NCI-H510A (cell line): ENCODE results near the gene COL4A2.

ENCODE experiments used
- DNase-seq: peaks from one replicate; lab custom pipeline; 2025; lab: John Stamatoyannopoulos, UW

Gene COL4A2

DNA sequence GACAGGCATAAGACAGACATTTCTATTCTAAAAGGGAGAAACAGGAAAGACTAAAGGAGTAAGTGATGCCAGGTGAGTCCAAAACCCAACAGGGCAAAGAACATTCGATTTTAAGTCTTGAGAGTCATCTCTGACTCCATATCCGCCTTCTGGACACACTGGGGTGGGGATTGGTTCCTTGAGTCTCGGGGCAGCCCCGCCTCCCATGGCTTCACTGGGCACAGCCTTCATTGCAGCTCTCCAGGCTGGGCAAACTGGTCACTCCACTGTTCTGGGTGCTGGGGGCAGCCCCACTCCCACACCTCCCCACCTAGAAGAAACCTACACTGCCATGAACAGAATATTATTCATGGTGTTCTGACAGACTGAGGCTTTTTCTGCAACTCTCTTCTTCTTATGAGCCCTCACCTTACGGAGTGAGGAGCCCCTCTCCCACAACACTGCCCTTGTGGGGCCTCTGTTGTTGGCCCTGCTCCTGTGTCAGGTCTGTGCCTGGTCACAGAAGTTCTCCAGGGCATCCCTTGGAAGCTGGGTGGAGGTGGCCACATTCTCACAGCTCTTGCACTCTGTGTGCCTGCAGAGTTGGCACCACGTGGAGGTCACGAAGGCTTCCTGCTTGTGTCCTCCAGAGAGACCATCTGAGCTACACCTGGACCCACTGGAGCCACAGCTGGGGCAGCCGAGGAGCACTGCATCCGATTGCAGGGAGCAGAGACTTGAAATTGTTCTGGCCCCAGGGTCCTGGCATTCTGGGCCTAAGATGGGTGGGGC lies 95.4 kb downstream of the COL4A2 start:
- no peak for DNase-seq

DNA sequence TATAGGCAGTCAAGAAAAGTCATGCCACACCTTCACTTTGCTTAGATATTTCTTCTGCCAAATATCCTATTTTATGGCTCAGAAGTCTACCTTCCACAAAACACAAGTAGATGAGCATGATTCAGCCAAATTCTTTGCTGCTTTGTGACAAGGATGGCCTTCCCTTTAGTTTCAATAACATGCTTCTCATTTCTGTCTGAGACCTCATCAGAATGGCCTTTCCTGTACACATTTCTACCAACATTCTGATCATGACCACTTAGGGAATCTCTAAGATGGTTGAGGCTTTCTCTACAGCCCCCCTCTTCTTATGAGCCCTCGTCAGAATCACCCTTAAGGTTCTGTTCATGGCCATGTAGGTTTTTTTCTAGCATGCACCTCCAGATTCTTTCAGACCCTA lies 96.2 kb downstream of the COL4A2 start:
- DNase-seq = no peak

DNA sequence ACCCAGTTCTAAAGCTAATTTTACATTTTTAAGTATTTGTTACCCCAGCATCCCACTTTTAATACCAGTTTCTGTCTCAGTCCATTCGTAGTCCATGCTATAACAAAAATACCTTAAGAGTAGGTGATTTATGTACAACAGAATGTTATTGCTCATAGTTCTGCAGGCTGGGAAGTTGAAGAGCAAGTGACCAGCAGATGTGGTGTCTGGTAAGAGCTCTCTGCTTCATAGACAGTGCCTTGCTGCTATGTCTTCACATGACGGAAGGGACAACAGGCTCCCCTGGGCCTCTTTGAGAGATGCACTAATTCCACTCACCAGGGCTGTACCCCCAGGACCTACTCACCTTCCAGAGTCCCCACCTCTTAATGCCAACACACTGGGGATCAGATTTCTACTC lies 96.6 kb downstream of the COL4A2 start:
- DNase-seq = no peak

DNA sequence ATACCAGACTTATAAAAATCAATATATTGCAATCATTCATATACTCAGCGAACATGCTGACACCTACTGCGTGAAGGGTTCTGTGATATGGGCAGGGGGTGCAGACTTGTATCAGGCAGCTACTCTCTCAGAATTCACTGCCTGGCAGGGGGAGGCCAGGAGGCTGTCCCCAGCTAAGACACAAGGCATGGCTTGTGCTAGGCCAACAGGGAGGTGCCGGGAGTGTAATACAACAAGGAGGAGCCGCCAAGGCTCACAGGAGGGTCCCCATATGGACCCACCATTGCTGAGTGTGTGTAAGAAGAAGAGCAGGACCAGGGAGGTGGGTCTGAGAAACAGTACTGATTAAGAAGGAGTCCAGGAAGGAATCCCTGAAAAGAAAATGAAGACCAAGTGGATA lies 97.2 kb downstream of the COL4A2 start:
- no peak for DNase-seq

DNA sequence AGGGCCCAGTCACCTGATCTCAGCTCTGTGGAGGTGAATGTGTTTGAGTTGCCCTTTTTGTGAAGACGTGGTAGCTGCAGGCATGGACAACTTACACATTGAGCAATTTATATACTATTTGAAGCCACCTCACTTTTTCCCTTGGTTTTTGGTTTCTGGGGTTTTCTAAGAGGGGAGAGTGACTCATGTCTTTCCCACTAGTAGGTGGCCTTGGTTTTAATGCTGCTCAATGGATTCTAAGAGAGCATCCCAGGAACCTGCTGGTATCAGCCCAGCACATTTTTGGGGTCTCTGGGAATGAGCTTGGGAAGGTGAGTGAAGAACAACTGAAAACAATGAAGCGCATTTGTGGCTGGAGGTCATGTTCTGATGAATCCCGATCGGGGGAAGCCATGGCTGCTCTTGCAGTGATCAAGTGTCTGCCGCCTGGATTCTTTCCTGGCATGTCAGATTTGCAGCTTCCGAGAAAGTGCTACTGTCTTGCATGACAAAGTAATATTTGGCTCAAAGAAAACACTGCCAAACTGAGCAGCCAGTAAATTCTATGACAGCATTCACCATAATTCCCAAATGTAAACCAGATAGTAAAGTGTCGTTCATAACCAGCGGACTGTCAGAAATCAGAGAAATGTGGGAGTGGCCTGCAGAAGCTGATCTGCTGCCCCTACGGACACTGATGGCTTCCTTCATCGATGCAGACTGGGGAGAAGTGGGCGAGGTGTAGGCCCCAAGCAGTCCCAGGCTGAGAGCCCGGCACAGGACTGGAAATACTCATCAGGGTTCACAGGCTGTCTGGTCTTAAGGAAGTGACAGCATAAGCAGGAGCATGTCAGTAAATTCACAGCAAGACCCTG lies 98.7 kb downstream of the COL4A2 start:
- DNase-seq = no peak

DNA sequence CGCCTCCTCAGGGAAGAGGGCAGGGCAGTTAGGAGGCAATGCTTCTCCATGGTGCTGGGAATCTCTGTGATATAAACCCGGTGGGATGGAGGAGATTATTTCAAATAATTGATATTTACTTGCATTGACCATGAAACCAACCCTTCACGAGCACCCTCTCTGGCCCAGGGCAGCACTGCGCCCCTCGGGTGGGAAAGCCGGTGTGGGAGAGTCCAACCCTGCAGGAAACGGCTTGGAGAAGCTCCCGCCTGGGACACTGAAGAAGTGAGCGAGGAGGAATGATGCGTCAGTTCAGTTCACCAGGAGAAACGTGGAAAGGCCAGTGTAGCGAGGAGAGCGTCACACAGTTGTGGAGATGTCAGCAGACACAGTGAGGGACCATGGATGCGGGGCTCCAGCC lies 99.9 kb downstream of the COL4A2 start:
- no peak for DNase-seq

DNA sequence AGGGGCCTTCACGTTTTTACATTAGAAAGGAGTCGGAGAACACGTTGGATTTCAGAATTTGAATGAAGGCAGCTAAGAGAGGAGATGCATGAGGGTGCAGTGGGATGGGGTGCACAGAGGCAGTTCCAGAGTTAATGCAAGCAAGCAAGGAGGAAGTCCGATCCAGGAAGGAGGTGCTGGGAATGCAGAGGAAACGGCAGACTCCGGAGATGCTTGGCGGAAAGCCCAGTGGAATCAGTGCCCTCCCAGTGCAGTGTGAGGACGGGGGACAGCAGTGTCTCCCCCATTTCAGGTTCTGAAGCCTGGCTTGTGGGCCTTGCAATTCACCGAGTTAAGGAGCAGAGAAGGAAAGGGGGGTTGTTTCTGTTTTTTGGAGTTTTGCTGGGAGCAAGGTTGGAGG lies 100.4 kb downstream of the COL4A2 start:
- no peak for DNase-seq

DNA sequence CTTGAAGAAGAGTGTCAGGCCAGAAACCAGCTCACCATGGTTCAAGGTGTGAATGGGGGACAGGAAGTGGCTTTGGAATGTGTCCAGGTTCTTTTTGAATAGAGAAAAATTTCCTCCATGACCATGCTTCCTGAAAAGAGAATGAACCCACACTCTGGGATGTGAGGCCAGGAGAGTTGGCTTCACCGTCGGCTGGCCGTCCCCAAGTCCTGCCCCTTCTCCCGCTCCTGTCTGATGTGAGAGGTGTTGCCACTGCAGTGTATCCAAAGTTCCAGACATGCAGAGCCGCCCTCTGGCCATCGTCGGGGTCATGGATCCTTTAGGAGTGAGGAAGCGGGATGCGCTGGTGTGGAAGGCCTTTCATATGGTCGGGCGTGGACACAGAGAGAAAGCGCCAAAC lies 101.2 kb downstream of the COL4A2 start:
- DNase-seq = no peak

DNA sequence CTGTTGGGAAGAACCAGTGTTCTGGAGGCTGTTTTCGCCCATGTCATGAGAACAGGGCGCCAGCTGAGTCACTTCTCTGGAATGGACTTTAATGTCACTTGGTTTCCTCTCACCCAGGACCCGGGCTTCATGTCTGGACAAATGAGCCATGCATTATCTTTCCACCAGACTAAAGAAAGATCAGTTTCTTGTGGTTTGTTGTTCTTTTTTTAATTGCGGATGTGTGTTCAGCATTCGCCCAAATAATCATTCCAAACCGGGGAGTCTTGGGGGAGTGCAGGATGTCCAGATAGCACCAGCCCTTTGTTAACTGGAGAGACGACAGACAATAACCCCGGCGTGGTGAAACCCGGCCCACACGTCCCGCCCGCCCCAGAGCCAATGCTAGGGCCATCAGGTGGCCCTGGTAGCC lies 102.5 kb downstream of the COL4A2 start:
- no peak for DNase-seq

DNA sequence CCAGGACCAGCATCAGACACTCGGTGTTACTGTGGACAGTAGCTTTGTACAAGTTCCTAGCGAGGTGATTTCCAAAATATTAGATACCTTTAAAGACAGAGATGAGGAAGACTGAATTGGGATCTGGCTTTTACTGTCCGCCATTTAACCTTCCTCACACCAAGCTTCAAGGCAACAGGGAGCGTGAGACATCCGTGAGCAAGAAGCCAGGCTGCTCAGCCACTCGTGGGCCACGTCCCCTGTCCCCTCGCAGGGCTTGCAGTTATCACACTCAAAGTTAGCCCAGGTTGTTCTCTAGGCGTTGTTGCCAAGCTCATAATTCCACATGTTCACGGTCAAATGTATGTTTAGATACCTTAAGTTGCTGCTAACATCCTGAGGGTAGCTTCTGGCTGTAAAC lies 102.9 kb downstream of the COL4A2 start:
- no peak for DNase-seq

DNA sequence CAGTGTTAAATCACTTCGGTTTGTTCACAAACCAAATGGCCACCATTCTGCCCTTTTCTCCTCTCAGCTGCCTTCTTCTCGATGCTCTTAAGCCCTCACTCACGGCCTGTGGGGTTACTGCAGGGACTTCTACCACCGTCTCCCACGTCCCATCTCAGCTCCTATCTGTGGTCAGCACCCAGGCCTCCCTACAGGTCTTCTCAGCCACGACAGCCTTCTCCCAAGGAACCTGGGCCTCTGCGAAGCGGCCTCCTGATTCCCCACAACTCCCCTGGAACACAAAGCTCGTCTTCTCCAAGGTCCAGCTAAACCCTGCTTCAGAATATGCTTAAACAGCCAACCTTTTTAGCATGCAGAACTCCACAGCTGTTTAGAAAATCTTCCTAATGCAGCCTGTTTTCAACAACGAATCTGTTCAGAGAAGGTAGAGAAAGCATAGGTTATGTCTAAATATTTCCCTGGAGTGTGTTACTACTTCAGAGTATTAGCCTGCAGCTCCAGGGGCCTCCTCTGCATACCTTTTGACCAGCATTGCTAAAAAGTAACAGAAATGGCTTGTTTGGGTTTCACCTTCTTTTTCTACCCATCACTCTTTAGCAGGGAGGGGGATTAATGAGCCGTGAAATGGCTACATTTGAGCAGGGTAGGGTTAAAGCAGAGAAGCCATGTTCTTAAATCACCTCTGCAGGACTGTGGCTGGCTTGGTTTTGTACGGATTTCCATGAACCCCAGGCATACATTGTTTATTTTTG lies 104.0 kb downstream of the COL4A2 start:
- no peak for DNase-seq

DNA sequence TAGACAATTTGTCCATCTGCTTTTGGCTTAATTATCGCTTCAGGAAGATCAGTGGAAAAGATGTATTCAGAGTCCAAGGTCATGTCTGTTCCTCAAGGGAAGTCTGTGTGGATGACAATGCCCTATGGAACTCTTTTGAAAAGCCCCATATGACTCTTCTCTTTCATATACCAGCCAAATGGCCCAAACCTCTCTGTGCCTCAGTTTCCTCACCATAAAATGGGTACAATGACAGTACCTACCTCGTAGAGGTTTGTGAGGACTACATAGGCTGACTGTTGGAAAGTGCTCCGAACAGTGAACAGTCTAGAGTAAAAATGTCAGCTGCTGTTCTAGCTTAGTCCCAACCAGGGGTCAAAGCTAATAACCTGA lies 104.6 kb downstream of the COL4A2 start:
- DNase-seq = no peak

DNA sequence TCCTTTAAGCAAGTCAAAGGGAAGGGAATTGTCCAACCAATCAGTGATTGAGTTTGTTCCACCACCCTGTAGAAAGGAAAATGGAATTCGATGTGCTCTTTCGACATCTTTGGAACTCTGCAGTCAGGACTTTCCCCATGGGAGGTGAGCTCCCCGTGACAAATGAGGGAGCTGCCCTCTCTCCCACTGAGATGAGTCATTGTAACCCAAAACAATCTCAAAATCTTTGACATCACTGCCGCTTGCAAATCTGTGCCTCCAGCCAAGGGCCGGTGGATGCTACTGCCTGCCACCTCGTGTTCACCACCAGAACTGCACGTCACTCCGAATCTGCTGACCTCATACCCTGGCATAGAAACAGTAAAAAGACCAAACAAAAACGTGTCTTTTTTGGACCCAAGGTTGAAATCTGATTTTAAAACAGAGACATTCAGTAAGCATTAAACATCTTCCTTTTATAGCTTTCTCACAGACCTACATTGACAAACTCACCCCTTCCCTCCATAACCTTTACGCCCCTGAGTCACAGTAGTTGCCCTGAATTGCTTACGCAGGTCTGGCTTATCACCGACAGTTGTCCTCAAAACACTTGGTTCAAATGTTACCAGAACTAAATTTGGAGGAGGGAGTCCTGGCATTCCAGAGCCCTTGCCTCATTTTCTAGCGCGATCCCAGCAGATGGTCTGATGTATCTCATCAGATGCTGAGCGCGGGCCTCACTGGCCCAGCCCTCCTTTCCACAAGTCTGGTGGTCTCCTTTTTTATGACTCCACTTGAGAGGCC lies 105.2 kb downstream of the COL4A2 start:
- DNase-seq = no peak

DNA sequence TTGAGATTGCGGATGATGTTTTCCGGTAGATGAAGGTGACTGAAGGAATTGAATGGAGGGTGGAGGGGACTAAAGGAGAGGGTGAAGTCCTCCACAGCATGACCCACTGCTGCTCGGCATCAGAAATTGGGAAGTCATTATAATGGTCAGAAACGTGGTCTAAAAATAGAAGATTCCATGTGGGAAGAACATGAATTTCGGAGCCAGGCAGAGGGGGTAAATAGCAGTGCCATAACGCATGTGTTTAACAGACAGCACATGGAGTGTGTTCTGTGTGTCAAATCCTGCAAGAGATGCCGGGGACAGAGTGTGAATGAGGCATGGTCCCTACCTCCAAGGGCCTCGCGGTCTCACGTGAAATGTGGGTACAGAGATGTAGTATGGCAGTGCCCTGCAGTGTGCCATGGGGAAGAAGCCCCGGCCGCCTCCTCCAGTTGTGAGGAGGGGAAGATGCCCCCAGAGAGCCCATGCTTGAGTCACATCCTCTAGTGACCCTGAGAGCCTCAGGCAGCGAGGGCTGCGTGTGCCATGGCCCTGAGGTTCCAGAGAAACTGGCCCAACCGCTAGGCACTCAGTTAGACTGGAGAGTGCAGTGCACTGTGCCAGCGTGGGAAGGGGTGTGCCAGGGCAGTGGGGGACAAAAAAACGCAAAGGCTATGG lies 106.1 kb downstream of the COL4A2 start:
- DNase-seq = no peak

DNA sequence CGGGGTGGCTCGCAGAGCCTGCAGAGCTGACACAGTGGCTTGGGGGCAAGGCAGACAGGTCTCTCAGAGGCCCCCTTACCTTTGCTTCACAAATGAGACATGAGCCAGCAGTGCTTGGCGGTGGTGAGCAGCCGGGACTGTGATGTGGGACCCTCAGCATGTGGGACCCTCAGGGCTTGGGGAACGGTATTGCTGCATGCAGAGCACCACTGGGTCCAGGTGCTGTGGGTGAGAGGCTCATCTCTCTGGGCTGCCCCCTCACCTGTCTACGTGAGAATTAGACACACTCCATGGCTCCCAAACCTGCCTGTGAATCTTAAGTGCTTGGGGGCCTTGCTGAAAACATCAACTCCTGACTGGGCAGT lies 106.6 kb downstream of the COL4A2 start:
- no peak for DNase-seq

DNA sequence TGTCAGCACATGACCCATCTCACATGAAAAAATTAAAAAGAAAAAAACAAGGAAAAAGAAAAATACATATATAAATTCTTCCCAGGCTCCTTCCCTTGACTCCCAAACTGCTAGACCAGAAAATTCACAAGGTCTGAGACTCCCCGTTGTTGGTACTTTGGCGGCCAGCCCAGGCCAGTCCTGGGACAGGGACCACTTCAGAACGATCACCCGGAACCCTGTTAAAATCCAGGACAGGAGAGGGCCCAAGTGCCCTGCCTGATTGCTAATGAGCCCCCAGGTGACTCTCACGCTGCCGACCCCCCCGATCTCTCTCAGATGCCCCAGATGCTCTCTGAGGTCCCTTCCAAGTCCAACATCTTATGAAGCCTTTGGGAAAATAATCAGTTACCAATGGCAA lies 107.2 kb downstream of the COL4A2 start:
- no peak for DNase-seq

DNA sequence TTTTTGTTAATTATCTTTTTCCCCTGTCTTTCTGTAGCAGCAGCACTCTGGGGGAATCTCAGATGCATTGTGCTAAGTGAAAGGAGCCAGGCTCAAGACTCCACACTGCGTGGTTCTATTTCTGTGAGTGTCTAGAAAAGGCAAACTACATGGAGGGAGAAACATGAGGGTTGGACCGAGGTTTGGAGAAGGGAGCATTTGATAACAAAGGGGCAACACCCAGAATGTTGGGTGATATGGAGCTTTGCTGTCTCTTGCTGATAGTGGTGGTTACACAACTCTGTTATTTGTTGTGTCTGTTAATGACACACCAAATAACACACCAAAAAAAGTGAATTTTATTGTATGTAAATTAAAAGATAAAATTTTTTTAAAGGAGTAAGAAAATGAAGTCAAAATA lies 107.8 kb downstream of the COL4A2 start:
- no peak for DNase-seq

DNA sequence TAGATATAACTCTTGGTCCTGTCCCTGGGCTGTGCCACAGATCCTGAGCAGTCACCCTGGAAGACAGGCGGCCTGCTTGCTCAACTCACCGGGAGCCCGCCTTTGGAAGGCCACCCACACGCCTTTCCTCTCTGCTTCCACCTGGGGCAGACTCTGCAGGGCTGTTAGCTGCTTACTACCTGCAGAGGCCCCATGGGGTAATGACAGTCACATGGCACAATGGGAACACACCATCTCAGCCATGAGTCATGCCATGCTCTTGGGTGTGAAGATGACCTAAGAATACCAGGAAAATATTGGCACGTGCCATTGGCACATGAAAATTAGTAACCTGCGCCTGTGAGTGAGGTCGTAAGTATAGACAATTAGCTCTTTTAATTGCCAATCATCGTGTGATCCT lies 108.6 kb downstream of the COL4A2 start:
- no peak for DNase-seq

DNA sequence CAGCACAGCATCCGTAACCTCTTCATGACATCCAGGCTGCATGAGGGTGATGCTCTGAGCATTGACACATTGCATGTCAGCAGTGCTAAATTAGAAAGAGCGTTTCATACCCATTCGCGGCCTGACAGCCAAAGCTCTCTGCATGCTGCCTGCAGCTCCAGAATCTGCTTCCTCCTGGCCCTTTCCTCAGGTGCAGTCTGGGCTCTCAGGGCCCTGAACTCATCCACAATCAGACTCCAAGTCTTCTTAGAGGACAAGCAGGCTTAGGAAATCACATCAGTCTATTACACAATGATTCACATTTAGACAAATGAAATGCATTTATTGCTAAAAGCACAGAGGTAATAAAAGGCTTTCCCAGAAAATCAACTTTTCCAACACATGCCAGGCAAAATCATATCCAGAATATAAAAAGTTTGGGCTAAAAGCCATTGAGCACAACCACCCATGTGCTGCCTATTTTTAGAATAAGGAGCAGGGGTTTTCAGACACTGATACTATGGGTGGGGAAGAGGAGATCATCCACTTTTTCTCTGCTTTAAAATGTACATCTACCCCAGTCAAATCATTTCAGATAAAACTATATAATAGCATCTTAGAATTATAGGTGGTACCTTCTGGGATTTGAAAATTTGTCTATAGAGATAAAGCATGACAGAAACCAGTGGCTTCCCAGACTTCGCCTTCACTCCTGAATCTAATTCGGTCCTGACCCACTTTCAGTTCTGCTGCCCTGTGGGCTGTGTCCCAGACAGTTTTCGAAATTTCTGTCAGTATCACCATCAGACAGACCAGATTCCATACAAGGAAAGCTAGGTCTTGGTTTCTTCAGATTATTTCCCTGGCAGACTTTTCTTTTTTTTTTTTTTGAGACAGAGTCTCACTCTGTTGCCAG lies 109.3 kb downstream of the COL4A2 start:
- no peak for DNase-seq

DNA sequence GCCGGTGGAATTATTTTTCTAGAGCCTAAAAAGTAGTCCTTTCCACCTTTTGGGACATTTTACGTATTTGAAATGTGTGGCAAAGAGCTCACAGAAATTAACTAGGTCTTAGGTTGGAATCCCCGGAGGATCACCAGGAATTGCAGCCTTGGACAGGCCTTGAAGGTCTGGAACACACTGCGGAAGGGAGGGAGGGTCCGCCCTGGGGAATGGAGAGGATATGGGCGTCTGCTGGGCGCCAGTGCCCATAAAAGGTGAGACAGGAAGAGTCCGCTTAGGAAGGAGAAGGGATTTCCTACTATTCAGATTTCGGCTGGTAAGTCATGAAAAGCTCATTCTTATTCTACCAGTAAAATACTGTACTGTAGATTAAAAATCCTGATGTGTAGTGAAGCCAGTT lies 111.9 kb downstream of the COL4A2 start:
- no peak for DNase-seq

DNA sequence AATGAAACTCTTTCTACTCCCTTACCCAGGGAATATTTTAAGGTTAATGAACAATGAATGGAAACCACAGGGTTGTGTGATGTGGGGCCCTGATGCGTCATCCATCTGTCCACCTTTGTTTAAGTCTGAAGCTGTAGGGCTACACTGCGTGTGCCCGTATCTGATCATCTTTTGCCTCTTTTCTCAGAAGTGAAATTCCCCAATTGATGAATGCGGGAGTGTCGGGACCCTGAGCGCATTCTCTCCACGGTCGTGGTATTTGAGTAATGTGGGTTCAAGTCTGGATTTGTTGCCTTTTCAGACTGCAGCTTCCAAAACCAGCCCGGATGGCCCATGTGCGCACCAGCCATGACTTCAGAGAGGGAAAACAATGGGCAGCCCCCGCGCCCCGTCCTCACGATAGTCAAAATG lies 112.3 kb downstream of the COL4A2 start:
- no peak for DNase-seq
